GM18511 (cell line): ENCODE measurements around the gene SLC25A11.
"Not testable (repeated sequence)": the region's sequence is repeated elsewhere in the genome, so short reads cannot be mapped to it uniquely, and the experiment has no call there.

Experiments
- ATAC-seq: cut with Tn5 transposase; IDR thresholded peaks from one replicate; pipeline ENCODE4 v1.9.1; 2021; ENCODE audit warnings: mild to moderate bottlenecking, moderate library complexity; ENCODE audit not compliant: unreplicated experiment

Gene SLC25A11

GRCh38 chr17:4945944-4946280 is 6.1 kb upstream of the SLC25A11 start:
- ATAC-seq = no peak

GRCh38 chr17:4945176-4945943 is 5.5 kb upstream of the SLC25A11 start:
- ATAC-seq = no peak

- ATAC-seq = no peak
These were observed 4.8 kb upstream of the SLC25A11 start for GRCh38 chr17:4944554-4945175.

DNA sequence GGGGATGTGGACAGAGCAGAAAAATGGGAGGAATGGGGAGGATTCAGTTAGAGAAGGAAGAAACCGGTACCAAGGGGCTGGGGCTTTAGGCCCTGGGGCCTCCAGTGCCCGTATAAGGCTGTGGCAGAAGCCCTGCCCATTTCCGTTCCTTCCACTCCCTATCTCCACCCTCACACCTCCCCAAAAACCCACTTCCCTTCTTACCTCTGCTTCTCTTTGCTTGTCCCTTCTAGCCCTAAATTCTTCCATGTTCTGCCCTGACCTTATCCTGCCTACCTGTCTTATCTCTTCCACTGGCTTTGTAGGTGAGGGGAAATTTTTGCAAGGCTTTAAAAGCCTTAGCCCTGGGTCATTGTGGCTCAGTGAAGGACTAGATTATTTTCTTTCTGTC is 4.3 kb upstream of the SLC25A11 start:
- no peak for ATAC-seq

DNA sequence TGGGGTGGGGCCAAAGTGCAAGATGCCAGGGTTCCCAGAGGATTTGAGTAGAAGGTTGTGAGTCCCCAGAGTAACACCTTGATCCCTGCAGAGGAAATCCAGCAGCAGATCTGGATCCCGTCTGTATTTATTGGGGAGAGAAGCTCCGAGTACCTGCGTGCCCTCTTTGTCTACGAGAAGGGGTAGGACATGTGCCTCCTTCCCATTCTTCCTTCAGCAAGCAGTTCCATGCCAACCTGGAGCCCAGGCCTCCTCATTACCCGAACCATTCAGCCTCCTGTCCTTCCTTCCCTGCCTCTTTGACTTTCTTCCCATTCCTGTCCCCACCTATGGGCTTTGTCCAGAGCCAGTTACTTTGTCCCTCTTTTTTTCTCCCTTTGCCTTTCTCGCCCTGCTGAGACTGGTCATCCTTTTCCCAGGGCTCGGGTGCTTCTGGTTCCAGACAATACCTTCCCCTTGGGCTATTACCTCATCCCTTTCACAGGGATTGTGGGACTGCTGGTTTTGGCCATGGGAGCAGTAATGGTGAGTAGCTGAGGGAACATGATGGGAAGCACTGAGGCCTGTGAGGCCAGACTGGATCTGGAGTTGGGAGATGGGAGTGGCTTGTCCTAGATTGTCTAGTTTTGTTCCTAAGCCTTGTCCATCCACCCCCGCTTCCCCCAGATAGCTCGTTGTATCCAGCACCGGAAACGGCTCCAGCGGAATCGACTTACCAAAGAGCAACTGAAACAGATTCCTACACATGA is 3.1 kb upstream of the SLC25A11 start:
- ATAC-seq = no peak

- ATAC-seq = no peak
These were observed 1.4 kb upstream of the SLC25A11 start for GRCh38 chr17:4941319-4941610.

DNA sequence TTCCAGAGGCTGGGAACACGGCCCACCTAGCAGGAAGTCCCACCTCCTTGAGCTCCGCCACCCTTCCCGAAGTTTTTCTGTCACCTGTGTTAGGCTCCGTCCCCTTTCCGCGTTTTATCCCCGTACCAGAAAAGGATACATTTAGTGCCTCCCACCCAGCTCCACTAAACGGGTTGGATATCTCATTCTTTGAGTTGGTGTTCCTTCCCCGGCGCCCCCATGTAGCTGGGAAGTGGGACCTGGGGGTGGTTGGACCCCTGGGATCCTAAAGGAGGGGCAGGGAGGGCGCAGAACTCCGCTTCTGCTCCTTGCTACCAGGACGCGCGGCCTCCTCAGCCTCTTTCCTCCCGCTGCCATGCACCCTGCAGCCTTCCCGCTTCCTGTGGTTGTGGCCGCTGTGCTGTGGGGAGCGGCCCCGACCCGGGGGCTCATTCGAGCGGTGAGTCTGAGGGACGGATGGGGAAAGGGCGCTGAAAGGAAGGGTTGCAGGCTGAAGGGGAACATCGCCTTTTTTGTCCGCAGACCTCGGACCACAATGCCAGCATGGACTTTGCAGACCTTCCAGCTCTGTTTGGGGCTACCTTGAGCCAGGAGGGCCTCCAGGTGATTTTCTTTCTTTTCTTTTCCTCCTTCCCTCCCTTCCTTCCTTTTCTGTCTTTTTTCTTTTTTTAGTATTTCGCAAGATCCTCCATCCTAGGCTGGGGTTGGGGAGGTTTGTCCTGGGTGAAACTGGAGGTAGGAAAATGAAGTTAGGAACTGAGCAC is 891 bp upstream of the SLC25A11 start:
- ATAC-seq = no peak

- peak; percentile 22 for ATAC-seq
These were observed 375 bp downstream of the SLC25A11 start for GRCh38 chr17:4939546-4939795.

DNA sequence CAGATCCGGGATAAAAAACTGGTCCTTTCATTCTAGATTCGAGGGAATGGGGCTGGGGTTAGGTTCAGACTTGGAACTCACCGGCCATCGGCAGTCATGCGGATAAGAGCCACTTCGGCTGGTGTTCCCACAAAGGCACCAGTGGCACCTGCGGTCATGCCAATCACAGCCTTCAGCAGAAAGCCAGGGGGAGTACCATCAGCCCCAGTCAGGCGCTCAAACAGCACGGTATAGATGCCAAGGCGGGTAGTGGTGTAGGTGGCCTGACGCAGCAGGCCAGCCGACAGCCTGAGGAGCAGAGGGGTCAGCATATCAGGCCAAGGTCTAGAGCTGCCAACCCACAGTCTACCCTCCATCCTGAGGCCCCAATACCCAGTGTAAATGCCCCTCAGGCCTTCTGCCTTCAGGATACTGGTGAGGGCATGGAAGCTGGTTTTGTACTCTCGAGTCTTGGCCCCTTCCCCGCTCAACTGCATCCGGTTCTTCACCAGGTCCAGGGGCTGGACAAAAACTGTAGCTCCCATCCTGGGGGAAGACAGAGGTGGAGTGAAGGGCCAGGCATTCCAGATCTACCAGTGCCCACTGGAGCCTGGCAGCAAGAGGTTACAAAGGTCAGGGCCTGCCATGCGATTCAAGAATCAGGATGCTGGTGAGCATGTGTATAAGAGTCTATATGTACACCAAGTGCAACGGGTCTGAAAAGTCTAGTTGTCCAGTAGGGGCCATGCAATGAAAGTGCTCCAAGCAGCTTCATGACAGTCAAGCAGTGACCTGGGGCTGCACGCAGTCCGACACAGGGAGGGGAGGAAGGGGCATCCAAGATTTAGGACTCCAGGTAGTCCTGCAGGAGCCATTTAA is 929 bp downstream of the SLC25A11 start:
- no peak for ATAC-seq

GRCh38 chr17:4938069-4938491 is 1.8 kb downstream of the SLC25A11 start:
- no peak for ATAC-seq

- no peak for ATAC-seq
These were observed 2.3 kb downstream of the SLC25A11 start for GRCh38 chr17:4937553-4937952.

DNA sequence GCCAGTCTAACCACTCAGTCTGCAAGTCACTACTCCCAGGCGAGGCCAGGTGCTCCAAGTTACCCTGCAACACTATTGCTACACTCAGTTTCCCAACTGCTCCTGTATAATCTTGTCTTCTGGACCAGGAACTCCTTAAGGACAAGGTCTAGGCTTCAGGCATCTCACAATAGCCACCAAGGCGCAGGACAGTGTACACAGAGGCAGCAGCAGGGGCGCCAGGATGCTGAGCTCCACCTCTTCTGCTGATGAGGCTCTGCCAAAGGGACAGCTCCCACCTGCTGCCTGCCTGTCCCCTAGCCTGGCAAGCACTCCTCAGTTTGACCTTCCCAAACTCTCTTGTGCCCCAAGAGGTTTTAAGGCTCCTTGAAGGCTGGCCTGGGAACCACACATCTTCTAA is 3.4 kb downstream of the SLC25A11 start:
- no peak for ATAC-seq

- no peak for ATAC-seq
These were observed 4.2 kb downstream of the SLC25A11 start for GRCh38 chr17:4935650-4936049.

GRCh38 chr17:4934173-4934979 is 5.5 kb downstream of the SLC25A11 start:
- ATAC-seq = no peak

DNA sequence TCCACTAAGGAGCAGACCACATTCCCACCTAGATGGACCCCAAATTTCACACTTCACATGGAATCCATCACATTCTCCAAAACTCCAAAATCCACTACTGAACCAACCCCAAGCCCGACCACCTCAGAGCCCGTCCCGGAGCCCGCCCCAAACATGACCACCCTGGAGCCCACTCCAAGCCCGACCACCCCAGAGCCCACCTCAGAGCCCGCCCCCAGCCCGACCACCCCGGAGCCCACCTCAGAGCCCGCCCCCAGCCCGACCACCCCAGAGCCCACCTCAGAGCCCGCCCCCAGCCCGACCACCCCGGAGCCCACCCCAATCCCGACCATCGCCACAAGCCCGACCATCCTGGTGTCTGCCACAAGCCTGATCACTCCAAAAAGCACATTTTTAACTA is 6.2 kb downstream of the SLC25A11 start:
- no peak for ATAC-seq

- ATAC-seq = no peak
These were observed 7.1 kb downstream of the SLC25A11 start for GRCh38 chr17:4932756-4933155.

DNA sequence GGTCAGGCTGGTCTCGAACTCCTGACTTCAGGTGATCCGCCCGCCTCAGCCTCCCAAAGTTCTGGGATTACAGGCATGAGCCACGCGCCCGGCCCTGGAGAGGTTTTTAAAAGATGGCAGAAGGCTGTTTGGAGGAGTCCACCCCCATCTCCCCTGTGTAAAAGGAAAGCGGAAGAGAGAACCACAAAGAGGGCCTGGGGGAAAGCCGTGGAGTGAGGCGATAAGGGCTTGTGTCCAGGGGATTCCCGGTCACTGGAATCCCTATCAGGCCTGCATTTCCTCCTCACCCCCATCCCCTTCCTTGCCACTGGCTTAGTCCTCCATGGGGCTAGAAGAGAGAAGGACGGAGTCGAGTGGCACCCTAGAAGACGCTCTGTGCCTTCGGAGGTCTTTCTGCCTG is 7.9 kb downstream of the SLC25A11 start, which contains the start of gene GP1BA:
Gene GP1BA, plus strand, starts transcription at position 315 of the 400 bp plus-strand sequence. CDS start 328 bp downstream, outside the sequence.
- ATAC-seq = no peak

- no peak for ATAC-seq
These were observed 11.0 kb downstream of the SLC25A11 start for GRCh38 chr17:4928881-4929280.

DNA sequence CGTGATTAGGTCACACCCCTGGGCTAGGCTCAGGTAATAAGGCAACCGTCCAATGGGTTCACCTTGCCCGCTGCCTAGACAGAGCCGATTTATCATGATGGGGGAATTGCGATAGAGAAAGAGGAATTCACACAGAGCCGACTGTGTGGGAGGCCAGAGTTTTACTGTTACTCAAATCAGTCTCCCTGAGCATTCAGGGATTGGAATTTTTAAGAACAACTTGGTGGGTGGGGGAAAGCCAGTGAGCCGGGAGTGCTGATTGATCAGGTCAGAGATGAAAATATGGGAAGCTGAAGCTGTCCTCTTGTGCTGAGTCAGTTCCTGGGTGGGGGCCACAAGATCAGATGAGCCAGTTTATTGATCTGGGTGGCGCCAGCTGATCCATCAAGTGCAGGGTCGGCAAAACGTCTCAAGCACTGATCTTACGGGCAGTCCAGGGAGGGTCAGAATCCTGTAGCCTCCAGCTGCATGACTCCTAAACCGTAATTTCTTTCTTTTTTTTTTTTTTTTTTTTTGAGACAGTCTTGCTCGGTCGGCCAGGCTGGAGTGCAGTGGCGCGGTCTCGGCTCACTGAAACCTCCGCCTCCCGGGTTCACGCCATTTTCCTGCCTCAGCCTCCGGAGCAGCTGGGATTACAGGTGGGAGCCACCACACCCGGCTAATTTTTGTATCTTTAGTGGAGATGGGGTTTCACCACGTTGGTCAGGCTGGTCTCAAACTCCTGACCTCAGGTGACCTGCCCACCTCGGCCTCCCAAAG is 13.1 kb downstream of the SLC25A11 start:
- ATAC-seq = not testable (repeated sequence)
